K562 (cell line): ENCODE results near the gene OST4. TPM values are rescaled to one million over a fixed set of nuclear protein-coding genes. Genes with fewer than 3 reads are reported as not detected.

Source experiments
- BACH1 ChIP-seq: fragments of 200-800 bp; sonication (Bioruptor generic); IDR thresholded peaks from 2 replicates; pipeline ENCODE4 v1.6.1; 2016; ENCODE audit warnings: missing genetic modification characterization, missing compliant biosample characterization
- BRF1 ChIP-seq: IDR thresholded peaks from 3 replicates; pipeline ENCODE4 v1.6.1; 2011; ENCODE audit warnings: borderline replicate concordance, mild to moderate bottlenecking; ENCODE audit not compliant: insufficient read length; ENCODE audit errors: extremely low read depth
- CTBP1 ChIP-seq: fragments of 450-650 bp; IDR thresholded peaks from 2 replicates; pipeline ENCODE4 v1.6.1; 2016; ENCODE audit warnings: borderline replicate concordance
- DNMT1 ChIP-seq: fragments of 450-650 bp; IDR thresholded peaks from 2 replicates; pipeline ENCODE4 v1.6.1; 2016; ENCODE audit warnings: antibody characterized with exemption, mild to moderate bottlenecking
- DPF2 ChIP-seq: fragments of 450-650 bp; IDR thresholded peaks from 2 replicates; pipeline ENCODE4 v1.6.1; 2016
- EHMT2 ChIP-seq: fragments of 450-650 bp; IDR thresholded peaks from 2 replicates; pipeline ENCODE4 v1.6.1; 2018; ENCODE audit warnings: antibody characterized with exemption
- ERF ChIP-seq: fragments of 450-650 bp; formaldehyde crosslinking; IDR thresholded peaks from 2 replicates; pipeline ENCODE4 v1.4.0; 2020; ENCODE audit warnings: mild to moderate bottlenecking, mixed read lengths
- JUNB ChIP-seq: fragments of 450-650 bp; formaldehyde crosslinking; conservative IDR thresholded peaks from 2 replicates; pipeline ENCODE4 v1.4.0; 2020; ENCODE audit warnings: mild to moderate bottlenecking
- MEIS2 ChIP-seq: fragments of 450-650 bp; IDR thresholded peaks from 2 replicates; pipeline ENCODE4 v1.6.1; 2014; ENCODE audit warnings: mild to moderate bottlenecking; ENCODE audit not compliant: partially characterized antibody
- NFE2 ChIP-seq: IDR thresholded peaks from 2 replicates; pipeline ENCODE4 v1.6.1; 2014; ENCODE audit warnings: antibody characterized with exemption, low read depth
- POLR2G ChIP-seq: fragments of 200-400 bp; formaldehyde crosslinking; IDR thresholded peaks from 2 replicates; pipeline ENCODE4 v1.6.1; 2017; ENCODE audit warnings: low read depth, mild to moderate bottlenecking, antibody characterized with exemption, low read length, moderate library complexity
- SNIP1 ChIP-seq: fragments of 450-650 bp; IDR thresholded peaks from 2 replicates; pipeline ENCODE4 v1.7.1; 2017; ENCODE audit warnings: low read depth, mild to moderate bottlenecking
- SUPT5H ChIP-seq: fragments of 450-650 bp; IDR thresholded peaks from 2 replicates; pipeline ENCODE4 v1.6.1; 2016
- ZNF175 ChIP-seq: fragments of 200-800 bp; sonication (Bioruptor generic); IDR thresholded peaks from 2 replicates; pipeline ENCODE4 v1.6.1; 2016; ENCODE audit warnings: low read depth, mild to moderate bottlenecking, missing genetic modification characterization, missing compliant biosample characterization
- ZNF436 ChIP-seq: fragments of 250-450, 450-650 bp; sonication (Bioruptor Pico); formaldehyde crosslinking; IDR thresholded peaks from 2 replicates; pipeline ENCODE4 v1.7.0; 2020; ENCODE audit warnings: mild to moderate bottlenecking
- ZNF79 ChIP-seq: fragments of 250-450 bp; sonication (Bioruptor Pico); IDR thresholded peaks from 2 replicates; pipeline ENCODE4 v1.4.0; 2020; ENCODE audit warnings: low read depth, mild to moderate bottlenecking, moderate library complexity
- polyA plus RNA-seq, 8 experiments: library from polyadenylated mRNA; depleted of rRNA in 4 of 8; stranded (reverse) in 5 of 8; unstranded in 3 of 8; fragments of >200 nt; fragmentation: Nextera tagmentation in 2 of 8; fragmentation: Illumina TruSeq in 1 of 8; extraction: Ambion mirVana in 2 of 8; extraction: Trizol in 1 of 8; gene quantifications; 2 replicates each; pipeline versions ENCODE4 v1.2.1 to v1.2.3, GENCODE V29; 2011 to 2014; ENCODE audit warnings: inconsistent platforms in 1 of 8, missing spikeins in 1 of 8
- total RNA-seq, 7 experiments: library from RNA; depleted of rRNA in 6 of 7; stranded (reverse); fragments of >200 nt in 6 of 7; fragmentation: Illumina TruSeq in 2 of 7; extraction: Trizol in 2 of 7; gene quantifications; 2 replicates each; pipeline versions ENCODE4 v1.2.1 to v1.2.3, GENCODE V29; 2011 to 2021; ENCODE audit warnings: low replicate concordance in 1 of 7
- TF ChIP-seq, protein P1 (sequence below): sonication (generic); formaldehyde crosslinking; IDR thresholded peaks from 2 replicates; pipeline ENCODE4 v1.8.0; 2022; ENCODE audit warnings: mild to moderate bottlenecking, missing genetic modification reagents
- TF ChIP-seq, protein P2 (sequence below): fragments of 450-650 bp; IDR thresholded peaks from 2 replicates; pipeline ENCODE4 v1.6.1; 2016
- TF ChIP-seq, protein P3 (sequence below): fragments of 250-450 bp; sonication (Bioruptor Pico); IDR thresholded peaks from 2 replicates; pipeline ENCODE4 v1.9.0; 2021; ENCODE audit warnings: mild to moderate bottlenecking
- TF ChIP-seq, protein P4 (sequence below): fragments of 450-650 bp; formaldehyde crosslinking; conservative IDR thresholded peaks from 2 replicates; pipeline ENCODE4 v1.4.0; 2022; ENCODE audit warnings: mild to moderate bottlenecking, missing genetic modification characterization
- TF ChIP-seq, protein P5 (sequence below), 2 experiments: fragments of 250-450 bp in 1 of 2; fragments of 450-650 bp in 1 of 2; sonication (Bioruptor Pico) in 1 of 2; IDR thresholded peaks; 2 replicates each; pipeline versions ENCODE4 v1.6.1 to v1.8.0; 2016 to 2021; ENCODE audit warnings: mild to moderate bottlenecking in 2 of 2, moderate library complexity in 2 of 2, missing compliant biosample characterization in 1 of 2, missing genetic modification characterization in 1 of 2
- TF ChIP-seq, protein P6 (sequence below), 2 experiments: fragments of 450-650 bp; IDR thresholded peaks; 2 replicates each; pipeline ENCODE4 v1.6.1; 2016

The OST4 gene
- total and polyA plus RNA-seq, 9 of the 15 experiments (the other 6 are each of a cell fraction or from before 2014, with no cell fraction given), result 186 to 1,155 (median 355) TPM

DNA sequence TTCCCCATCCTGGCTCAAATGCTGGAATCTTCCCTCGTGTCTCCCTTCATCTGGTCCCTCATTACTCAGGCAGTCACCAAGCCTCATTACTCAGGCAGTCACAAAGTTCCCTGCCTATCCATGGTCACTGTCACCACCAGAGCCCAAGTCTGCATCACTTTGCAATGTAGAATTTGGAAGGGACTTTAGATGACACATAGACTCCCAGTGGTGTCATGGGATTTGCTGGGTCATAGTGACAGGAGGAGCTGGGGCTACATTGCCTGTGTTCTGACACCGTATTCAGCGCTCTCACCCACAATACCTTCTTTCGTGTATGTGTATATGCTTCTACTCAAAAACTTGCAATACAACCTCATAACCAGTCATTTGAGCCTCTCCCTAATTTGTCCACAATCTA, 4.9 kb upstream of the OST4 start (continued):
- no peak for TF ChIP-seq POLR2G
- TF ChIP-seq ZNF436 (CRISPR knock-in tag), result no peak
- TF ChIP-seq ZNF79 (CRISPR knock-in tag), result no peak
- TF ChIP-seq MEIS2, result peak; percentile 27
- no peak for TF ChIP-seq JUNB (CRISPR knock-in tag)
- no peak for TF ChIP-seq BACH1 (tag)
- TF ChIP-seq DPF2, result 0 out of 2 replicates have a peak, but pooled peaks have one; percentile 42
- TF ChIP-seq, protein P1, sequence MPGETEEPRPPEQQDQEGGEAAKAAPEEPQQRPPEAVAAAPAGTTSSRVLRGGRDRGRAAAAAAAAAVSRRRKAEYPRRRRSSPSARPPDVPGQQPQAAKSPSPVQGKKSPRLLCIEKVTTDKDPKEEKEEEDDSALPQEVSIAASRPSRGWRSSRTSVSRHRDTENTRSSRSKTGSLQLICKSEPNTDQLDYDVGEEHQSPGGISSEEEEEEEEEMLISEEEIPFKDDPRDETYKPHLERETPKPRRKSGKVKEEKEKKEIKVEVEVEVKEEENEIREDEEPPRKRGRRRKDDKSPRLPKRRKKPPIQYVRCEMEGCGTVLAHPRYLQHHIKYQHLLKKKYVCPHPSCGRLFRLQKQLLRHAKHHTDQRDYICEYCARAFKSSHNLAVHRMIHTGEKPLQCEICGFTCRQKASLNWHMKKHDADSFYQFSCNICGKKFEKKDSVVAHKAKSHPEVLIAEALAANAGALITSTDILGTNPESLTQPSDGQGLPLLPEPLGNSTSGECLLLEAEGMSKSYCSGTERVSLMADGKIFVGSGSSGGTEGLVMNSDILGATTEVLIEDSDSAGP (CRISPR knock-in tag), result no peak
- no peak for TF ChIP-seq BRF1
- no peak for TF ChIP-seq EHMT2
- TF ChIP-seq, protein P2, sequence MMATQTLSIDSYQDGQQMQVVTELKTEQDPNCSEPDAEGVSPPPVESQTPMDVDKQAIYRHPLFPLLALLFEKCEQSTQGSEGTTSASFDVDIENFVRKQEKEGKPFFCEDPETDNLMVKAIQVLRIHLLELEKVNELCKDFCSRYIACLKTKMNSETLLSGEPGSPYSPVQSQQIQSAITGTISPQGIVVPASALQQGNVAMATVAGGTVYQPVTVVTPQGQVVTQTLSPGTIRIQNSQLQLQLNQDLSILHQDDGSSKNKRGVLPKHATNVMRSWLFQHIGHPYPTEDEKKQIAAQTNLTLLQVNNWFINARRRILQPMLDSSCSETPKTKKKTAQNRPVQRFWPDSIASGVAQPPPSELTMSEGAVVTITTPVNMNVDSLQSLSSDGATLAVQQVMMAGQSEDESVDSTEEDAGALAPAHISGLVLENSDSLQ, result peak; percentile 54
- TF ChIP-seq, protein P3, sequence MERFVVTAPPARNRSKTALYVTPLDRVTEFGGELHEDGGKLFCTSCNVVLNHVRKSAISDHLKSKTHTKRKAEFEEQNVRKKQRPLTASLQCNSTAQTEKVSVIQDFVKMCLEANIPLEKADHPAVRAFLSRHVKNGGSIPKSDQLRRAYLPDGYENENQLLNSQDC, result no peak
- TF ChIP-seq, protein P4, sequence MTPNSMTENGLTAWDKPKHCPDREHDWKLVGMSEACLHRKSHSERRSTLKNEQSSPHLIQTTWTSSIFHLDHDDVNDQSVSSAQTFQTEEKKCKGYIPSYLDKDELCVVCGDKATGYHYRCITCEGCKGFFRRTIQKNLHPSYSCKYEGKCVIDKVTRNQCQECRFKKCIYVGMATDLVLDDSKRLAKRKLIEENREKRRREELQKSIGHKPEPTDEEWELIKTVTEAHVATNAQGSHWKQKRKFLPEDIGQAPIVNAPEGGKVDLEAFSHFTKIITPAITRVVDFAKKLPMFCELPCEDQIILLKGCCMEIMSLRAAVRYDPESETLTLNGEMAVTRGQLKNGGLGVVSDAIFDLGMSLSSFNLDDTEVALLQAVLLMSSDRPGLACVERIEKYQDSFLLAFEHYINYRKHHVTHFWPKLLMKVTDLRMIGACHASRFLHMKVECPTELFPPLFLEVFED, result no peak
- TF ChIP-seq SUPT5H, result no peak
- peak; percentile 83 for TF ChIP-seq NFE2
- TF ChIP-seq ERF (CRISPR knock-in tag), result no peak
- TF ChIP-seq, protein P5, sequence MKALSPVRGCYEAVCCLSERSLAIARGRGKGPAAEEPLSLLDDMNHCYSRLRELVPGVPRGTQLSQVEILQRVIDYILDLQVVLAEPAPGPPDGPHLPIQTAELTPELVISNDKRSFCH (CRISPR knock-in tag; IDR thresholded peaks at IDR 0.05), result no peak
- TF ChIP-seq, protein P5 (tag; IDR thresholded peaks at IDR 0.05), result no peak
- TF ChIP-seq, protein P6, sequence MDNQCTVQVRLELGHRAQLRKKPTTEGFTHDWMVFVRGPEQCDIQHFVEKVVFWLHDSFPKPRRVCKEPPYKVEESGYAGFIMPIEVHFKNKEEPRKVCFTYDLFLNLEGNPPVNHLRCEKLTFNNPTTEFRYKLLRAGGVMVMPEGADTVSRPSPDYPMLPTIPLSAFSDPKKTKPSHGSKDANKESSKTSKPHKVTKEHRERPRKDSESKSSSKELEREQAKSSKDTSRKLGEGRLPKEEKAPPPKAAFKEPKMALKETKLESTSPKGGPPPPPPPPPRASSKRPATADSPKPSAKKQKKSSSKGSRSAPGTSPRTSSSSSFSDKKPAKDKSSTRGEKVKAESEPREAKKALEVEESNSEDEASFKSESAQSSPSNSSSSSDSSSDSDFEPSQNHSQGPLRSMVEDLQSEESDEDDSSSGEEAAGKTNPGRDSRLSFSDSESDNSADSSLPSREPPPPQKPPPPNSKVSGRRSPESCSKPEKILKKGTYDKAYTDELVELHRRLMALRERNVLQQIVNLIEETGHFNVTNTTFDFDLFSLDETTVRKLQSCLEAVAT (IDR thresholded peaks at IDR 0.05), result peak in 1 of 2 experiments; percentile 40; a peak in 1 of 4 replicates
- 0 out of 2 replicates have a peak, but pooled peaks have one; percentile 9 for TF ChIP-seq CTBP1
- no peak for TF ChIP-seq SNIP1
- no peak for TF ChIP-seq ZNF175 (CRISPR knock-in tag)
- TF ChIP-seq DNMT1, result no peak
